Fibroblast of pulmonary artery (primary cell): ENCODE measurements around the gene ADARB2.

Experiments
- DNase-seq: peaks from one replicate; pipeline ENCODE4 v3.0.0-alpha.2; 2010; ENCODE audit warnings: low read depth
- H3K4me3 ChIP-seq: replicated peaks from 2 replicates; pipeline ENCODE4 v1.5.1; 2011; ENCODE audit warnings: low read depth, mild to moderate bottlenecking, control low read depth, low read length, moderate library complexity
- CTCF ChIP-seq: IDR thresholded peaks from 2 replicates; pipeline ENCODE4 v1.5.1; 2011; ENCODE audit warnings: mild to moderate bottlenecking, control low read depth, low read length, inconsistent platforms; ENCODE audit errors: missing control alignments

The ADARB2 gene

GRCh38 chr10:1679821-1680650 is 57.3 kb downstream of the ADARB2 start:
- no peak for DNase-seq
- no peak overlapping the region for H3K4me3 ChIP-seq
- TF ChIP-seq CTCF, result no peak

DNA sequence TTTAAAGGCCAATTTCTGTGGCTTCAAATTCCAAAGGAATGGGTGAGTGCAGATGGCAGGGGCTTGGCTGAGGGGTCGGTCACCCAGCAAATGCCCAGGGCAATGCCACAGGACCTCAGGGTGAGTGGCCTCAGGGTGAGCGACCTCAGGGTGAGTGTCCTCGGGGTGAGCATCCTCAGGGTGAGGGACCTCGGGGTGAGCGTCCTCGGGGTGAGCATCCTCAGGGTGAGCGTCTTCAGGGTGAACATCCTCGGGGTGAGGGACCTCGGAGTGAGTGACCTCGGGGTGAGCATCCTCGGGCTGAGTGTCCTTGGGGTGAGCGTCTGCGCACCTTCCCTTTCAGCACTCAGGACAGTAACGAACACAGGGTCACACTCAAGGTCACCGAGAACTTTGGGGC is 59.2 kb downstream of the ADARB2 start:
- no peak overlapping the region for H3K4me3 ChIP-seq
- no peak for TF ChIP-seq CTCF
- no peak for DNase-seq

GRCh38 chr10:1677307-1677939 is 59.9 kb downstream of the ADARB2 start:
- TF ChIP-seq CTCF, result no peak
- H3K4me3 ChIP-seq, result no peak overlapping the region
- DNase-seq, result no peak

- H3K4me3 ChIP-seq, result no peak overlapping the region
- no peak for TF ChIP-seq CTCF
These were observed 62.8 kb downstream of the ADARB2 start for GRCh38 chr10:1674501-1674900.

DNA sequence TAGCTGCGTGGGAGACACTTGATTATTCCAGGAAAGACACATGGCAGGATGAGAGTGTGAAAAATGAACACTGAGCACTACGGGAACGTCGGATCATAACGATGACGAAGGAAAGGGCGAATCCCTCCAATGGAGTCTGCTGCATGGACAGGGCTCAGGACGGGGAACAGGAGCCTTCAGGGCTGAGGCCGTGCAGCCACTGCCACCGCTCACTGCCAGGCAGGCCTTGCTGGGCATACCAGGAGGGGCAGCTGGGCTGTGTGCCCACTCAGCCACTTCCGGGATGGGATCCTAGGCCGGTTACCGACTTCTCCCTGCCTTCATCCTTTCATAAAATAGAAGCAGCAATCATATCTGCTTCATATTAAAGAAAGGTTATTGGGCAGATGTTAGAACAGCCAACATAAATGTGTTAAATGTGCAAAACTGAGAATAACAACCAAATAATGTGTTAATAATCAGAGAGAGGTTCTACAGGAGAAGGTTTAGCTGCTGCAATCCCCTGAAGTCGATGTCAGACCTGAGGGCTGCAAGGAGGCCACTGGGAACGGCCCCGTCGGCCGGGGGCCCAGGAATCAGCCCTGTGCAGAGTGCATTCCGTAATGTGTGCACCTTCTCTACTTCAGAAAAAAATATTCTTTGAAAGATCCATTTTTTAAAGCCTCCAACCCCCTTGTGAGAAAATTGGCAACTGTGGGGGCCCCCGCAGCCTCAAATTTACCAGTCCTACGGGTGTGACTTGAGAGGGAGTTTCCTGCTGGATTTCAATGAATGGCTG is 63.6 kb downstream of the ADARB2 start:
- TF ChIP-seq CTCF, result no peak
- DNase-seq, result no peak
- H3K4me3 ChIP-seq, result no peak overlapping the region

More at GRCh38 chr10:1674501-1674900, 62.8 kb downstream of the ADARB2 start:
- no peak for DNase-seq

- no peak for TF ChIP-seq CTCF
These were observed 65.1 kb downstream of the ADARB2 start for GRCh38 chr10:1672001-1672781.

More at GRCh38 chr10:1672001-1672781, 65.1 kb downstream of the ADARB2 start:
- DNase-seq, result no peak
- H3K4me3 ChIP-seq, result no peak overlapping the region
